Measurements from ENCODE around the gene CAND2.

DNA sequence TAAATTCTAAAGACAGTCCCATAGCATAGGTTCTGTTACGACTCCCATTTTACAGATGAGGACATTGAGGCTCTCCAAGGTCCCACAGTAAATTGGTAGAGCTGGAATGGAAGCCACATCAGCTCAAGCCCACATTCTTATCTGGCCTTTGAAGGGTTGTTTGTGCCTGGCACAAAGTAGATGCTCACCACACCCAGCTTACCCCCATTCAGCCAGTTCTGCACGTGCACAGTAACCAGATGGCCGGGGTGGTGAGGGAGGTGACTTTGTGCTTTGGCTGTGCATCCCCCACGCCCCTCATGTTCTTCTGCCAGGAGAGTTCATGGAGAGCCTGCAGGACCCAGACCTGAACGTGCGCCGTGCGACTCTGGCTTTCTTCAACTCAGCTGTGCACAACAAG lies 28.7 kb downstream of the CAND2 start:
- TF ChIP-seq, protein P1, sequence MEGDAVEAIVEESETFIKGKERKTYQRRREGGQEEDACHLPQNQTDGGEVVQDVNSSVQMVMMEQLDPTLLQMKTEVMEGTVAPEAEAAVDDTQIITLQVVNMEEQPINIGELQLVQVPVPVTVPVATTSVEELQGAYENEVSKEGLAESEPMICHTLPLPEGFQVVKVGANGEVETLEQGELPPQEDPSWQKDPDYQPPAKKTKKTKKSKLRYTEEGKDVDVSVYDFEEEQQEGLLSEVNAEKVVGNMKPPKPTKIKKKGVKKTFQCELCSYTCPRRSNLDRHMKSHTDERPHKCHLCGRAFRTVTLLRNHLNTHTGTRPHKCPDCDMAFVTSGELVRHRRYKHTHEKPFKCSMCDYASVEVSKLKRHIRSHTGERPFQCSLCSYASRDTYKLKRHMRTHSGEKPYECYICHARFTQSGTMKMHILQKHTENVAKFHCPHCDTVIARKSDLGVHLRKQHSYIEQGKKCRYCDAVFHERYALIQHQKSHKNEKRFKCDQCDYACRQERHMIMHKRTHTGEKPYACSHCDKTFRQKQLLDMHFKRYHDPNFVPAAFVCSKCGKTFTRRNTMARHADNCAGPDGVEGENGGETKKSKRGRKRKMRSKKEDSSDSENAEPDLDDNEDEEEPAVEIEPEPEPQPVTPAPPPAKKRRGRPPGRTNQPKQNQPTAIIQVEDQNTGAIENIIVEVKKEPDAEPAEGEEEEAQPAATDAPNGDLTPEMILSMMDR (IDR thresholded peaks at IDR 0.05): no peak
- TF ChIP-seq POLR2A (IDR thresholded peaks at IDR 0.05): no peak

All from testis (tissue), 2 donors.